Naive thymus-derived CD4-positive, alpha-beta T cell (primary cell): ENCODE data around the gene OTOF. TPM values are rescaled to one million over a fixed set of nuclear protein-coding genes. Genes with fewer than 3 reads are reported as not detected.

Experiments
- ATAC-seq: fragments of 150-1000 bp; cut with Tn5 transposase; 2 replicates; pipeline ENCODE4 v1.10.0; 2021; ENCODE audit warnings: mild to moderate bottlenecking, moderate library complexity
- CTCF ChIA-PET: fragments of 350-600 bp; sonication (Branson Sonifier 250); formaldehyde crosslinking; loops from one replicate; lab custom pipeline; 2021; ENCODE audit warnings: antibody characterized with exemption; lab: Charles Lee
- POLR2A ChIA-PET: fragments of 350-600 bp; sonication (Branson Sonifier 250); formaldehyde crosslinking; loops from one replicate; lab custom pipeline; 2021; ENCODE audit warnings: antibody characterized with exemption, inconsistent platforms; lab: Charles Lee
- DNase-seq, 9 donors: peaks; one replicate each; pipeline versions ENCODE4 v3.0.0 to v3.0.0-alpha.2; 2020 to 2022; ENCODE audit warnings: mixed read lengths in 1 of 9
- H3K27ac ChIP-seq: one replicate; pipeline ENCODE4 v1.7.0; 2013; ENCODE audit warnings: mild to moderate bottlenecking, low read depth, low read length, moderate library complexity
- H3K27me3 ChIP-seq, 2 donors: one replicate each; pipeline ENCODE4 v1.7.0; 2013; ENCODE audit warnings: low read length in 2 of 2, mild to moderate bottlenecking in 2 of 2, moderate library complexity in 2 of 2; ENCODE audit not compliant: control insufficient read depth in 2 of 2, insufficient read depth in 2 of 2
- H3K36me3 ChIP-seq, 3 experiments: 1 replicate in 2 of 3; 2 replicates in 1 of 3; pipeline ENCODE4 v1.7.0; 2013; ENCODE audit warnings: low read length in 3 of 3, mild to moderate bottlenecking in 3 of 3, moderate library complexity in 1 of 3; ENCODE audit not compliant: insufficient read depth in 3 of 3, control insufficient read depth in 2 of 3
- H3K4me1 ChIP-seq, 2 donors: one replicate each; pipeline ENCODE4 v1.7.0; 2013; ENCODE audit warnings: low read length in 2 of 2, mild to moderate bottlenecking in 2 of 2, moderate library complexity in 1 of 2; ENCODE audit not compliant: control insufficient read depth in 2 of 2, insufficient read depth in 2 of 2
- H3K4me3 ChIP-seq: 2 replicates; pipeline ENCODE4 v1.7.0; 2013; ENCODE audit warnings: mild to moderate bottlenecking, low read length
- H3K9me3 ChIP-seq, 3 experiments: 1 replicate in 2 of 3; 2 replicates in 1 of 3; pipeline ENCODE4 v1.7.0; 2013; ENCODE audit warnings: low read length in 3 of 3; ENCODE audit not compliant: control insufficient read depth in 2 of 3
- H3K27ac Mint-ChIP-seq, 9 donors: one replicate each; pipeline ENCODE4 v1.8.0; 2020 to 2022; ENCODE audit warnings: mixed read lengths in 9 of 9, mild to moderate bottlenecking in 8 of 9, moderate library complexity in 5 of 9, inconsistent platforms in 2 of 9
- H3K27me3 Mint-ChIP-seq, 5 donors: one replicate each; pipeline ENCODE4 v1.8.0; 2021 to 2022; ENCODE audit warnings: mixed read lengths in 5 of 5, mild to moderate bottlenecking in 1 of 5
- H3K36me3 Mint-ChIP-seq, 5 donors: one replicate each; pipeline ENCODE4 v1.8.0; 2020 to 2022; ENCODE audit warnings: mixed read lengths in 5 of 5, mild to moderate bottlenecking in 3 of 5, inconsistent platforms in 1 of 5
- H3K4me1 Mint-ChIP-seq, 7 donors: one replicate each; pipeline ENCODE4 v1.8.0; 2020 to 2022; ENCODE audit warnings: mixed read lengths in 7 of 7, mild to moderate bottlenecking in 3 of 7, inconsistent platforms in 1 of 7
- H3K4me3 Mint-ChIP-seq, 10 donors: one replicate each; pipeline ENCODE4 v1.8.0; 2020 to 2022; ENCODE audit warnings: mild to moderate bottlenecking in 10 of 10, mixed read lengths in 10 of 10, moderate library complexity in 6 of 10, inconsistent platforms in 2 of 10
- H3K9me3 Mint-ChIP-seq, 11 donors: one replicate each; pipeline ENCODE4 v1.8.0; 2020 to 2022; ENCODE audit warnings: mixed read lengths in 11 of 11, mild to moderate bottlenecking in 4 of 11, inconsistent platforms in 1 of 11, moderate library complexity in 1 of 11
- intact Hi-C, 2 donors: fragments of 100-400 bp; cut with micrococcal nuclease; formaldehyde crosslinking; loops; one replicate each; pipeline ENCODE4 v1.15.1; 2023
- polyA plus RNA-seq, 2 donors: library from polyadenylated mRNA; unstranded; fragments of 300-500 nt; fragmentation: Illumina TruSeq; gene quantifications; one replicate each; pipeline ENCODE4 v1.2.3, GENCODE V29; 2021
- total RNA-seq, 6 experiments: library from RNA in 5 of 6; stranded (reverse) in 5 of 6; gene quantifications; 1 replicate in 5 of 6; 2 replicates in 1 of 6; pipeline ENCODE4 v1.2.3 and lab custom pipeline; 2021 to 2026

Gene OTOF
- total and polyA plus RNA-seq, 7 experiments from 2014 or later: 0.16 to 14.8 (median 0.49) TPM; not detected in 2

GRCh38 chr2:26464390-26465265 lies 13.3 kb downstream of the OTOF start:
- DNase-seq: no peak
- Histone ChIP-seq H3K4me1 (no peaks in the 10 kb centered on the region), H3K4me3 (no peak overlapping the region), H3K27ac (no peak overlapping the region), H3K27me3 (no peaks in the 10 kb centered on the region), H3K36me3 (no peaks in the 10 kb centered on the region), H3K9me3 (peaks cover 0 to 5% (median 0%) of the 10 kb centered on the region in 3 experiments)
- H3K27ac Mint-ChIP-seq: no peak overlapping the region
- H3K4me3 Mint-ChIP-seq: no peak overlapping the region
- intact Hi-C loops: loop anchor here (5.0 kb wide), 2 partner anchors 132 to 292 kb away; partner anchors contain the start of gene GAREM2 (in 1 of the 2)
- peaks cover 0 to 7% (median 5%) of the 10 kb centered on the region in 11 donors for H3K9me3 Mint-ChIP-seq
- H3K4me1 Mint-ChIP-seq: no peaks in the 10 kb centered on the region
- no peak for ATAC-seq
- peaks cover 0 to 11% (median 0%) of the 10 kb centered on the region in 5 donors for H3K36me3 Mint-ChIP-seq
- H3K27me3 Mint-ChIP-seq: no peaks in the 10 kb centered on the region
- ChIA-PET POLR2A (no interaction called here), CTCF (no interaction called here)

GRCh38 chr2:26463244-26464192 lies 14.4 kb downstream of the OTOF start:
- H3K4me3 Mint-ChIP-seq: no peak overlapping the region
- no peaks in the 10 kb centered on the region for H3K27me3 Mint-ChIP-seq
- POLR2A ChIA-PET: no interaction called here
- ATAC-seq: no peak
- CTCF ChIA-PET: interaction anchor here (0.6 kb wide), 1 partner anchor 444 kb away, joined by 5 read pairs; no protein-coding TSS in a partner anchor
- Histone ChIP-seq H3K4me3 (no peak overlapping the region), H3K4me1 (no peaks in the 10 kb centered on the region), H3K9me3 (no peaks in the 10 kb centered on the region), H3K27me3 (no peaks in the 10 kb centered on the region), H3K36me3 (no peaks in the 10 kb centered on the region), H3K27ac (no peak overlapping the region)
- intact Hi-C loops: no loop called here
- DNase-seq: no peak
- H3K9me3 Mint-ChIP-seq: peaks cover 0 to 1% (median 0%) of the 10 kb centered on the region in 11 donors
- H3K36me3 Mint-ChIP-seq: peaks cover 0 to 2% (median 0%) of the 10 kb centered on the region in 5 donors
- no peak overlapping the region for H3K27ac Mint-ChIP-seq
- H3K4me1 Mint-ChIP-seq: no peaks in the 10 kb centered on the region

- POLR2A ChIA-PET: no interaction called here
- DNase-seq: no peak
These were observed 15.2 kb downstream of the OTOF start for GRCh38 chr2:26462511-26463243.

GRCh38 chr2:26462100-26462499 lies 15.8 kb downstream of the OTOF start:
- H3K36me3 Mint-ChIP-seq: peaks cover 0 to 2% (median 0%) of the 10 kb centered on the region in 5 donors
- intact Hi-C loops: no loop called here
- CTCF ChIA-PET: no interaction called here

More at GRCh38 chr2:26462511-26463243, 15.2 kb downstream of the OTOF start:
- H3K4me1 Mint-ChIP-seq: no peaks in the 10 kb centered on the region
- H3K27ac ChIP-seq: no peak overlapping the region
- no peaks in the 10 kb centered on the region for H3K4me1 ChIP-seq
- no peak overlapping the region for H3K27ac Mint-ChIP-seq
- H3K4me3 Mint-ChIP-seq: no peak overlapping the region
- no peaks in the 10 kb centered on the region for H3K27me3 ChIP-seq
- no peak overlapping the region for H3K4me3 ChIP-seq
- H3K36me3 Mint-ChIP-seq: peaks cover 0 to 2% (median 0%) of the 10 kb centered on the region in 5 donors
- H3K27me3 Mint-ChIP-seq: no peaks in the 10 kb centered on the region
- no peaks in the 10 kb centered on the region for H3K9me3 Mint-ChIP-seq
- H3K36me3 ChIP-seq: no peaks in the 10 kb centered on the region
- ATAC-seq: no peak
- intact Hi-C loops: no loop called here
- CTCF ChIA-PET: no interaction called here
- H3K9me3 ChIP-seq: no peaks in the 10 kb centered on the region

GRCh38 chr2:26461601-26462023 lies 16.3 kb downstream of the OTOF start:
- Mint-ChIP-seq H3K4me3 (no peak overlapping the region), H3K27ac (no peak overlapping the region), H3K9me3 (no peaks in the 10 kb centered on the region), H3K4me1 (no peaks in the 10 kb centered on the region), H3K27me3 (no peaks in the 10 kb centered on the region), H3K36me3 (peaks cover 0 to 2% (median 0%) of the 10 kb centered on the region in 5 donors)
- H3K4me3 ChIP-seq: no peak overlapping the region
- intact Hi-C loops: no loop called here
- POLR2A ChIA-PET: no interaction called here
- no peaks in the 10 kb centered on the region for H3K9me3 ChIP-seq
- H3K4me1 ChIP-seq: no peaks in the 10 kb centered on the region
- no peaks in the 10 kb centered on the region for H3K27me3 ChIP-seq
- no peaks in the 10 kb centered on the region for H3K36me3 ChIP-seq
- CTCF ChIA-PET: no interaction called here
- ATAC-seq (no peak), DNase-seq (no peak)
- H3K27ac ChIP-seq: no peak overlapping the region

More at GRCh38 chr2:26462100-26462499, 15.8 kb downstream of the OTOF start:
- H3K4me3 ChIP-seq: no peak overlapping the region
- H3K4me1 ChIP-seq: no peaks in the 10 kb centered on the region
- no peaks in the 10 kb centered on the region for H3K4me1 Mint-ChIP-seq
- no peaks in the 10 kb centered on the region for H3K9me3 ChIP-seq
- H3K9me3 Mint-ChIP-seq: no peaks in the 10 kb centered on the region
- H3K4me3 Mint-ChIP-seq: no peak overlapping the region
- no peaks in the 10 kb centered on the region for H3K36me3 ChIP-seq
- no peak overlapping the region for H3K27ac Mint-ChIP-seq
- no peaks in the 10 kb centered on the region for H3K27me3 ChIP-seq
- H3K27me3 Mint-ChIP-seq: no peaks in the 10 kb centered on the region
- H3K27ac ChIP-seq: no peak overlapping the region
- DNase-seq (no peak), ATAC-seq (no peak)
- POLR2A ChIA-PET: no interaction called here

- POLR2A ChIA-PET: no interaction called here
- H3K9me3 Mint-ChIP-seq: no peaks in the 10 kb centered on the region
- H3K27me3 ChIP-seq: no peaks in the 10 kb centered on the region
- CTCF ChIA-PET: no interaction called here
- ATAC-seq (no peak), DNase-seq (no peak)
- H3K36me3 ChIP-seq: no peaks in the 10 kb centered on the region
- H3K4me1 ChIP-seq: no peaks in the 10 kb centered on the region
- H3K27ac Mint-ChIP-seq: no peak overlapping the region
- no peak overlapping the region for H3K4me3 Mint-ChIP-seq
- no peaks in the 10 kb centered on the region for H3K9me3 ChIP-seq
- no peaks in the 10 kb centered on the region for H3K27me3 Mint-ChIP-seq
- H3K27ac ChIP-seq: no peak overlapping the region
- intact Hi-C loops: no loop called here
- peaks cover 0 to 2% (median 0%) of the 10 kb centered on the region in 5 donors for H3K36me3 Mint-ChIP-seq
- H3K4me3 ChIP-seq: no peak overlapping the region
- H3K4me1 Mint-ChIP-seq: peaks cover 0 to 2% (median 0%) of the 10 kb centered on the region in 7 donors
These were observed 17.3 kb downstream of the OTOF start for GRCh38 chr2:26460613-26461031.
